ENCODE data around the gene INS. TPM values are rescaled to one million over a fixed set of nuclear protein-coding genes. Genes with fewer than 3 reads are reported as not detected.
"Not testable (repeated sequence)": the region's sequence is repeated elsewhere in the genome, so short reads cannot be mapped to it uniquely, and the experiment has no call there.

INS gene
- total and polyA plus RNA-seq, 2 of the 4 experiments (the other 2 are of a cell fraction), result not detected

GRCh38 chr11:2178055-2178773, 17.2 kb upstream of the INS start:
- CTCF ChIA-PET; H3K4me2 ChIP-seq (ENCODE audit: low read depth, low read length); intact Hi-C loops (cut with micrococcal nuclease); H3K9ac ChIP-seq (ENCODE audit: low read depth, low read length); H3K79me1 ChIP-seq (ENCODE audit: low read depth in 1 of 2, low read length in 2 of 2); H2BK120ac ChIP-seq (ENCODE audit: low read depth, low read length); H3K9me3 ChIP-seq (ENCODE audit: control insufficient read depth, insufficient read depth, low read length); H3K14ac ChIP-seq (replicated peaks; ENCODE audit: low read depth, low read length); H2BK5ac ChIP-seq (ENCODE audit: low read depth, low read length, poor library complexity, severe bottlenecking); H4K8ac ChIP-seq (ENCODE audit: low read depth in 2 of 2, low read length in 2 of 2); H3K27me3 ChIP-seq (ENCODE audit: control insufficient read depth, insufficient read depth, low read length); ATAC-seq (ENCODE audit: low read depth); BruUV-seq (replicated peaks); H4K20me1 ChIP-seq (ENCODE audit: insufficient read depth, low read length); H3K27ac ChIP-seq (ENCODE audit: insufficient read depth, low read length); DNase-seq; H2AK5ac ChIP-seq (ENCODE audit: low read depth, low read length); H2AFZ ChIP-seq (replicated peaks; ENCODE audit: low read length, poor library complexity); H2AK9ac ChIP-seq (replicated peaks; ENCODE audit: low read depth, low read length, poor library complexity); H3K4me3 ChIP-seq (ENCODE audit: insufficient read depth, low read depth, low read length); H4K5ac ChIP-seq (ENCODE audit: low read depth, low read length); H2BK20ac ChIP-seq (ENCODE audit: low read depth, low read length); H3K56ac ChIP-seq (ENCODE audit: extremely low read depth, insufficient read depth, low read length); H3K18ac ChIP-seq (ENCODE audit: low read depth, low read length); POLR2A ChIA-PET (ENCODE audit: unreplicated experiment); dilution Hi-C loops (cut with HindIII; ENCODE audit: low sequenced_read_pairs, unreplicated experiment); H3K4me1 ChIP-seq (ENCODE audit: control insufficient read depth, insufficient read depth, low read length); H2BK15ac ChIP-seq (ENCODE audit: low read depth, low read length); H3K36me3 ChIP-seq (ENCODE audit: control insufficient read depth, insufficient read depth, low read length); H3K9me1 ChIP-seq (ENCODE audit: insufficient read depth, low read length); H3K23ac ChIP-seq (ENCODE audit: low read depth, low read length); H4K91ac ChIP-seq (ENCODE audit: insufficient read depth, low read depth, low read length); H3K4ac ChIP-seq (ENCODE audit: low read depth, low read length): not testable (repeated sequence)
- in situ Hi-C loops (cut with MboI; ENCODE audit: low sequenced_read_pairs), result loop anchor here (25.0 kb wide), 1 partner anchor 709 kb away; the partner anchor contains the start of gene CDKN1C
- WGBS, 2 experiments (ENCODE audit: extremely low coverage in 2 of 2, insufficient read length in 1 of 2), result 69% methylated on average over 5 of the region's 16 CpGs; no CpG with 5 or more reads in 1 of the 2 experiments

Measured in IMR-90 (cell line).